Keratinocyte (primary cell): ENCODE measurements around the gene FOXP2.

ENCODE experiments used
- CTCF ChIP-seq, 3 experiments: IDR thresholded peaks in 1 of 3; conservative IDR thresholded peaks in 1 of 3; optimal IDR thresholded peaks in 1 of 3; 2 replicates in 2 of 3; 3 replicates in 1 of 3; pipeline versions ENCODE3 to v1.5.1; 2011; ENCODE audit warnings: low read length in 3 of 3, mild to moderate bottlenecking in 3 of 3, moderate library complexity in 2 of 3, control low read depth in 1 of 3, inconsistent platforms in 1 of 3; ENCODE audit not compliant: insufficient read depth in 2 of 3; ENCODE audit errors: extremely low read depth in 1 of 3
- EZH2 ChIP-seq: IDR thresholded peaks from one replicate; pipeline ENCODE4 v1.6.1; 2012; ENCODE audit warnings: inconsistent platforms, mild to moderate bottlenecking, low read length, moderate library complexity

GRCh38 chr7:114460021-114460420 lies 45.4 kb downstream of the FOXP2 start:
- no peak for TF ChIP-seq CTCF (optimal IDR thresholded peaks at IDR 0.05 in 1 of 3, IDR thresholded peaks at IDR 0.05 in 1 of 3, conservative IDR thresholded peaks at IDR 0.05 in 1 of 3; ENCODE audit: extremely low read depth in 1 of 3, insufficient read depth in 2 of 3, low read length in 3 of 3)
- no peak for TF ChIP-seq EZH2
